GM12878 (cell line): ENCODE measurements around the gene DAPK2. TPM values are rescaled to one million over a fixed set of nuclear protein-coding genes. Genes with fewer than 3 reads are reported as not detected.

ENCODE experiments used
- ATF3 ChIP-seq: IDR thresholded peaks from 2 replicates; pipeline ENCODE4 v1.6.1; 2011; ENCODE audit warnings: low read depth, mild to moderate bottlenecking, low read length, moderate library complexity, borderline replicate concordance; ENCODE audit errors: extremely low read depth
- BCL3 ChIP-seq: IDR thresholded peaks from 2 replicates; pipeline ENCODE4 v1.6.1; 2011; ENCODE audit warnings: borderline replicate concordance, low read depth, mild to moderate bottlenecking, moderate library complexity, low read length; ENCODE audit not compliant: insufficient read depth, poor library complexity, severe bottlenecking
- BCLAF1 ChIP-seq: fragments of 450-650 bp; IDR thresholded peaks from 2 replicates; pipeline ENCODE4 v1.6.1; 2017; ENCODE audit warnings: antibody characterized with exemption, mild to moderate bottlenecking, moderate library complexity
- BRCA1 ChIP-seq: IDR thresholded peaks from 2 replicates; pipeline ENCODE4 v1.6.1; 2011; ENCODE audit warnings: low read depth, low read length, improper control_type of control experiment
- CHD2 ChIP-seq: IDR thresholded peaks from 2 replicates; pipeline ENCODE4 v1.6.1; 2011; ENCODE audit warnings: low read depth, low read length, improper control_type of control experiment, borderline replicate concordance
- HDAC2 ChIP-seq: fragments of 200-600 bp; sonication (generic); IDR thresholded peaks from 2 replicates; pipeline ENCODE4 v1.6.1; 2017
- LARP7 ChIP-seq: fragments of 450-650 bp; IDR thresholded peaks from 2 replicates; pipeline ENCODE4 v1.6.1; 2017; ENCODE audit warnings: mild to moderate bottlenecking
- NBN ChIP-seq: fragments of 450-650 bp; IDR thresholded peaks from 2 replicates; pipeline ENCODE4 v1.6.1; 2016
- NRF1 ChIP-seq: conservative IDR thresholded peaks from 2 replicates; pipeline ENCODE4 v1.6.1; 2011; ENCODE audit warnings: mild to moderate bottlenecking, low read depth, low read length, improper control_type of control experiment
- PKNOX1 ChIP-seq: fragments of 450-650 bp; IDR thresholded peaks from 2 replicates; pipeline ENCODE4 v1.6.1; 2016; ENCODE audit warnings: mild to moderate bottlenecking
- SIX5 ChIP-seq: IDR thresholded peaks from 2 replicates; pipeline ENCODE4 v1.6.1; 2011; ENCODE audit warnings: mild to moderate bottlenecking, low read depth, low read length, moderate library complexity; ENCODE audit not compliant: severe bottlenecking
- SMAD5 ChIP-seq: IDR thresholded peaks from 2 replicates; pipeline ENCODE4 v1.6.1; 2016; ENCODE audit warnings: antibody characterized with exemption, low read depth
- SPI1 ChIP-seq: IDR thresholded peaks from 2 replicates; pipeline ENCODE4 v1.6.1; 2011; ENCODE audit warnings: low read depth, mild to moderate bottlenecking, low read length, moderate library complexity, borderline replicate concordance; ENCODE audit not compliant: insufficient read depth
- ZNF24 ChIP-seq: fragments of 450-650 bp; IDR thresholded peaks from 2 replicates; pipeline ENCODE4 v1.6.1; 2017; ENCODE audit warnings: antibody characterized with exemption, mild to moderate bottlenecking
- ZNF622 ChIP-seq: fragments of 450-650 bp; IDR thresholded peaks from 2 replicates; pipeline ENCODE4 v1.6.1; 2017; ENCODE audit warnings: mild to moderate bottlenecking, inconsistent platforms
- polyA plus RNA-seq, 11 experiments: library from polyadenylated mRNA; depleted of rRNA in 4 of 11; unstranded in 6 of 11; stranded (reverse) in 5 of 11; fragments of >200 nt; fragmentation: Nextera tagmentation in 4 of 11; fragmentation: Illumina TruSeq in 1 of 11; extraction: Ambion mirVana in 4 of 11; extraction: Trizol in 1 of 11; gene quantifications; 1 replicate in 1 of 11; 2 replicates in 10 of 11; pipeline versions ENCODE4 v1.2.1 to v1.2.3, GENCODE V29; 2011 to 2016; ENCODE audit warnings: inconsistent platforms in 2 of 11, missing spikeins in 2 of 11, low read depth in 1 of 11
- total RNA-seq, 4 experiments: library from RNA; depleted of rRNA in 3 of 4; stranded (reverse); fragments of >200 nt in 3 of 4; fragmentation: Illumina TruSeq in 1 of 4; extraction: Trizol in 1 of 4; gene quantifications; 2 replicates each; pipeline versions ENCODE4 v1.2.1 to v1.2.3, GENCODE V29; 2013 to 2021
- TF ChIP-seq, protein P1 (sequence below): fragments of 450-650 bp; IDR thresholded peaks from 2 replicates; pipeline ENCODE4 v1.6.1; 2016; ENCODE audit warnings: mild to moderate bottlenecking
- TF ChIP-seq, protein P2 (sequence below), 3 experiments: IDR thresholded peaks in 2 of 3; conservative IDR thresholded peaks in 1 of 3; 2 replicates each; pipeline ENCODE4 v1.5.1; 2011; ENCODE audit warnings: low read depth in 3 of 3, low read length in 3 of 3, mild to moderate bottlenecking in 3 of 3, control low read depth in 2 of 3, moderate library complexity in 2 of 3, inconsistent platforms in 1 of 3, mixed read lengths in 1 of 3; ENCODE audit not compliant: control insufficient read depth in 2 of 3, insufficient read depth in 1 of 3; ENCODE audit errors: extremely low read depth in 1 of 3

DAPK2 gene
- total and polyA plus RNA-seq, 10 of the 15 experiments (the other 5 are each of a cell fraction or from before 2014, with no cell fraction given) = 0.69 to 8.4 (median 4.1) TPM

DNA sequence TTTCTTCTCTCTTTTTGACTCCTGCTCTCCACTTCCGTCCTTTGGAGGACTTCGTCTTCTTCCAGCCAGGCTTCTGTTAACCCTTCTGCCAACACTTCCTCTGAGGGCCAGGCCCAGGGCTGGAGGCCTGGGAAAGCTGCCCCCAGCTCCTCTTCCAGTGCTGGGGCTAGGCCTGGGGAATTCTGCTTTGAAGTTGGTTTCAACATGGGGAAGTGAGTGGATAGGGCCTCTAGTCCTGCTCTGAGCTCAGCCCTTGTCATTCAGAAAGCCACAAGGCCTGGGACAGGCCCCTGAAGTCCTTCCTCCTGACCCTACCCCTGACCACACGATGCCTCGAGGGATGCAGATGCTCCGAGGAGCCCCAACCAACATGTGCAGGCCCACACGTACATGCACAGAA is 158.7 kb downstream of the DAPK2 start (continued):
- TF ChIP-seq BCLAF1 = no peak
- no peak for TF ChIP-seq ATF3
- TF ChIP-seq LARP7 = 0 out of 2 replicates have a peak, but pooled peaks have one; percentile 21
- TF ChIP-seq SMAD5 = no peak
- TF ChIP-seq BCL3 = no peak
- no peak for TF ChIP-seq CHD2
- TF ChIP-seq, protein P1, sequence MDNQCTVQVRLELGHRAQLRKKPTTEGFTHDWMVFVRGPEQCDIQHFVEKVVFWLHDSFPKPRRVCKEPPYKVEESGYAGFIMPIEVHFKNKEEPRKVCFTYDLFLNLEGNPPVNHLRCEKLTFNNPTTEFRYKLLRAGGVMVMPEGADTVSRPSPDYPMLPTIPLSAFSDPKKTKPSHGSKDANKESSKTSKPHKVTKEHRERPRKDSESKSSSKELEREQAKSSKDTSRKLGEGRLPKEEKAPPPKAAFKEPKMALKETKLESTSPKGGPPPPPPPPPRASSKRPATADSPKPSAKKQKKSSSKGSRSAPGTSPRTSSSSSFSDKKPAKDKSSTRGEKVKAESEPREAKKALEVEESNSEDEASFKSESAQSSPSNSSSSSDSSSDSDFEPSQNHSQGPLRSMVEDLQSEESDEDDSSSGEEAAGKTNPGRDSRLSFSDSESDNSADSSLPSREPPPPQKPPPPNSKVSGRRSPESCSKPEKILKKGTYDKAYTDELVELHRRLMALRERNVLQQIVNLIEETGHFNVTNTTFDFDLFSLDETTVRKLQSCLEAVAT = no peak
- TF ChIP-seq ZNF622 = no peak
- TF ChIP-seq, protein P2, sequence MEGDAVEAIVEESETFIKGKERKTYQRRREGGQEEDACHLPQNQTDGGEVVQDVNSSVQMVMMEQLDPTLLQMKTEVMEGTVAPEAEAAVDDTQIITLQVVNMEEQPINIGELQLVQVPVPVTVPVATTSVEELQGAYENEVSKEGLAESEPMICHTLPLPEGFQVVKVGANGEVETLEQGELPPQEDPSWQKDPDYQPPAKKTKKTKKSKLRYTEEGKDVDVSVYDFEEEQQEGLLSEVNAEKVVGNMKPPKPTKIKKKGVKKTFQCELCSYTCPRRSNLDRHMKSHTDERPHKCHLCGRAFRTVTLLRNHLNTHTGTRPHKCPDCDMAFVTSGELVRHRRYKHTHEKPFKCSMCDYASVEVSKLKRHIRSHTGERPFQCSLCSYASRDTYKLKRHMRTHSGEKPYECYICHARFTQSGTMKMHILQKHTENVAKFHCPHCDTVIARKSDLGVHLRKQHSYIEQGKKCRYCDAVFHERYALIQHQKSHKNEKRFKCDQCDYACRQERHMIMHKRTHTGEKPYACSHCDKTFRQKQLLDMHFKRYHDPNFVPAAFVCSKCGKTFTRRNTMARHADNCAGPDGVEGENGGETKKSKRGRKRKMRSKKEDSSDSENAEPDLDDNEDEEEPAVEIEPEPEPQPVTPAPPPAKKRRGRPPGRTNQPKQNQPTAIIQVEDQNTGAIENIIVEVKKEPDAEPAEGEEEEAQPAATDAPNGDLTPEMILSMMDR (IDR thresholded peaks at IDR 0.05 in 2 of 3, conservative IDR thresholded peaks at IDR 0.05 in 1 of 3; ENCODE audit: control insufficient read depth in 2 of 3, extremely low read depth in 1 of 3, insufficient read depth in 1 of 3, low read depth in 3 of 3, low read length in 3 of 3) = no peak
- TF ChIP-seq BRCA1 = no peak
- TF ChIP-seq NRF1 = no peak
- TF ChIP-seq SPI1 = peak; percentile 70
- no peak for TF ChIP-seq NBN
- no peak for TF ChIP-seq SIX5
- TF ChIP-seq HDAC2 = no peak
- no peak for TF ChIP-seq PKNOX1
- no peak for TF ChIP-seq ZNF24
